Keratinocyte (primary cell): ENCODE results near the gene OPTC. TPM values are rescaled to one million over a fixed set of nuclear protein-coding genes. Genes with fewer than 3 reads are reported as not detected.
"Not testable (repeated sequence)": the region's sequence is repeated elsewhere in the genome, so short reads cannot be mapped to it uniquely, and the experiment has no call there.

Experiments
- DNase-seq: peaks from one replicate; pipeline ENCODE4 v3.0.0-alpha.2; 2011; ENCODE audit warnings: low read depth, missing footprints, low spot score
- FAIRE-seq: peaks from 2 replicates; lab custom pipeline; 2011; peaks lifted over from hg19 to GRCh38; lab: Jason Lieb, UNC
- H2AFZ ChIP-seq: 2 replicates; pipeline ENCODE4 v1.6.0; 2012; ENCODE audit warnings: low read length, control low read depth, inconsistent platforms; ENCODE audit not compliant: control insufficient read depth
- H3K27ac ChIP-seq: 2 replicates; pipeline ENCODE4 v1.5.1; 2011; ENCODE audit warnings: low read length; ENCODE audit not compliant: control insufficient read depth, insufficient read depth
- H3K27me3 ChIP-seq: 3 replicates; pipeline ENCODE4 v1.6.0; 2011; ENCODE audit warnings: low read length; ENCODE audit not compliant: control insufficient read depth, insufficient read depth; ENCODE audit errors: extremely low read depth
- H3K36me3 ChIP-seq, 2 experiments: 2 replicates in 1 of 2; 3 replicates in 1 of 2; pipeline ENCODE4 v1.5.1; 2011; ENCODE audit warnings: low read length in 2 of 2, mild to moderate bottlenecking in 1 of 2; ENCODE audit not compliant: control insufficient read depth in 2 of 2, insufficient read depth in 2 of 2; ENCODE audit errors: extremely low read depth in 1 of 2
- H3K4me1 ChIP-seq: 3 replicates; pipeline ENCODE4 v1.5.1; 2011; ENCODE audit warnings: low read length; ENCODE audit not compliant: control insufficient read depth, insufficient read depth; ENCODE audit errors: extremely low read depth
- H3K4me2 ChIP-seq: 3 replicates; pipeline ENCODE4 v1.6.0; 2011; ENCODE audit warnings: low read depth, low read length; ENCODE audit not compliant: control insufficient read depth, insufficient read depth; ENCODE audit errors: extremely low read depth
- H3K4me3 ChIP-seq, 3 experiments: fragments of 200-600 bp in 1 of 3; sonication (generic) in 1 of 3; 2 replicates in 2 of 3; 3 replicates in 1 of 3; pipeline ENCODE4 v1.5.1; 2011 to 2016; ENCODE audit warnings: low read length in 3 of 3, mild to moderate bottlenecking in 3 of 3, control low read depth in 2 of 3, inconsistent platforms in 1 of 3, low read depth in 1 of 3, mixed read lengths in 1 of 3, mixed run types in 1 of 3, moderate library complexity in 1 of 3; ENCODE audit not compliant: control insufficient read depth in 2 of 3, insufficient read depth in 2 of 3; ENCODE audit errors: extremely low read depth in 1 of 3
- H3K79me2 ChIP-seq: 2 replicates; pipeline ENCODE4 v1.6.0; 2012; ENCODE audit warnings: low read length; ENCODE audit not compliant: control insufficient read depth, insufficient read depth
- H3K9ac ChIP-seq: 3 replicates; pipeline ENCODE4 v1.6.0; 2011; ENCODE audit warnings: low read length; ENCODE audit not compliant: control insufficient read depth, insufficient read depth; ENCODE audit errors: extremely low read depth
- H3K9me1 ChIP-seq: 3 replicates; pipeline ENCODE4 v1.6.0; 2011; ENCODE audit warnings: low read length; ENCODE audit not compliant: control insufficient read depth, insufficient read depth; ENCODE audit errors: extremely low read depth
- H3K9me3 ChIP-seq: 2 replicates; pipeline ENCODE4 v1.5.1; 2012; ENCODE audit warnings: low read depth, low read length; ENCODE audit not compliant: control insufficient read depth
- H4K20me1 ChIP-seq: 3 replicates; pipeline ENCODE4 v1.6.0; 2011; ENCODE audit warnings: low read length; ENCODE audit not compliant: control insufficient read depth, insufficient read depth; ENCODE audit errors: extremely low read depth
- EZH2 ChIP-seq: IDR thresholded peaks from one replicate; pipeline ENCODE4 v1.6.1; 2012; ENCODE audit warnings: inconsistent platforms, mild to moderate bottlenecking, low read length, moderate library complexity
- dilution Hi-C: fragments of 300-500 bp; cut with MboI; formaldehyde crosslinking; loops from one replicate; pipeline ENCODE4 v1.7.0; 2020; ENCODE audit warnings: low sequenced_read_pairs; ENCODE audit not compliant: extremely low pct_ligation_motif_present
- polyA plus RNA-seq, 5 experiments: library from polyadenylated mRNA; depleted of rRNA in 3 of 5; stranded (reverse) in 3 of 5; stranded (forward) in 1 of 5; unstranded in 1 of 5; fragments of >200 nt; gene quantifications; 1 replicate in 1 of 5; 2 replicates in 3 of 5; 3 replicates in 1 of 5; pipeline versions ENCODE4 v1.2.1 to v1.2.3, GENCODE V29; 2011 to 2012; ENCODE audit warnings: missing spikeins in 2 of 5, low read depth in 1 of 5, low replicate concordance in 1 of 5
- TF ChIP-seq, protein P1 (sequence below), 3 experiments: IDR thresholded peaks in 1 of 3; conservative IDR thresholded peaks in 1 of 3; optimal IDR thresholded peaks in 1 of 3; 2 replicates in 2 of 3; 3 replicates in 1 of 3; pipeline versions ENCODE3 to v1.5.1; 2011; ENCODE audit warnings: low read length in 3 of 3, mild to moderate bottlenecking in 3 of 3, moderate library complexity in 2 of 3, control low read depth in 1 of 3, inconsistent platforms in 1 of 3; ENCODE audit not compliant: insufficient read depth in 2 of 3; ENCODE audit errors: extremely low read depth in 1 of 3

OPTC gene
- polyA plus RNA-seq, 1 donor (not counting 4 experiments of a cell fraction or from before 2014, with no cell fraction given): not detected

GRCh38 chr1:203447151-203447550, 46.8 kb upstream of the OPTC start:
- no peak for TF ChIP-seq EZH2
- TF ChIP-seq, protein P1, sequence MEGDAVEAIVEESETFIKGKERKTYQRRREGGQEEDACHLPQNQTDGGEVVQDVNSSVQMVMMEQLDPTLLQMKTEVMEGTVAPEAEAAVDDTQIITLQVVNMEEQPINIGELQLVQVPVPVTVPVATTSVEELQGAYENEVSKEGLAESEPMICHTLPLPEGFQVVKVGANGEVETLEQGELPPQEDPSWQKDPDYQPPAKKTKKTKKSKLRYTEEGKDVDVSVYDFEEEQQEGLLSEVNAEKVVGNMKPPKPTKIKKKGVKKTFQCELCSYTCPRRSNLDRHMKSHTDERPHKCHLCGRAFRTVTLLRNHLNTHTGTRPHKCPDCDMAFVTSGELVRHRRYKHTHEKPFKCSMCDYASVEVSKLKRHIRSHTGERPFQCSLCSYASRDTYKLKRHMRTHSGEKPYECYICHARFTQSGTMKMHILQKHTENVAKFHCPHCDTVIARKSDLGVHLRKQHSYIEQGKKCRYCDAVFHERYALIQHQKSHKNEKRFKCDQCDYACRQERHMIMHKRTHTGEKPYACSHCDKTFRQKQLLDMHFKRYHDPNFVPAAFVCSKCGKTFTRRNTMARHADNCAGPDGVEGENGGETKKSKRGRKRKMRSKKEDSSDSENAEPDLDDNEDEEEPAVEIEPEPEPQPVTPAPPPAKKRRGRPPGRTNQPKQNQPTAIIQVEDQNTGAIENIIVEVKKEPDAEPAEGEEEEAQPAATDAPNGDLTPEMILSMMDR (optimal IDR thresholded peaks at IDR 0.05 in 1 of 3, IDR thresholded peaks at IDR 0.05 in 1 of 3, conservative IDR thresholded peaks at IDR 0.05 in 1 of 3; ENCODE audit: extremely low read depth in 1 of 3, insufficient read depth in 2 of 3, low read length in 3 of 3): no peak
- H3K36me3 ChIP-seq: no peaks in the 10 kb centered on the region
- dilution Hi-C loops: no loop called here

DNA sequence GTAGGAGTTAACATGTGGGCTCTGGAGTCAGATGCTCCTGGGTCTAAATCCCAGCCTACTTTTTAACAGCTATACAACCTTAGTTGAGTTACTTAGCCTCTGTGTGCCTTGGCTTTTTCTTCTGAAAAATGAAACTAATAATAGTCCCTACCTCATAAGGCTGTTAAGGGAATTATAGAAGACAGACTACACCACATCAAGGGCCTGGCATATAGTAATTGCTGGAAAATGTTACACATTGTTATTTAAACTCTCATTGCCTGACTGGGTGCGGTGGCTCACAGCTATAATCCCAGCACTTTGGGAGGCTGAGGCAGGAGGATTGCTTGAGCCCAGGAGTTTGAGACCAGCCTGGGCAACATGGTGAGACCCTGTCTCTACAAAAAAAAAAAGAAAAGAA, 46.4 kb upstream of the OPTC start:
- H3K79me2 ChIP-seq, H3K36me3 ChIP-seq, H3K9me3 ChIP-seq, dilution Hi-C loops, H3K4me2 ChIP-seq, H3K4me3 ChIP-seq, DNase-seq, H4K20me1 ChIP-seq, H3K27ac ChIP-seq, H3K4me1 ChIP-seq, H2AFZ ChIP-seq, H3K9me1 ChIP-seq, H3K9ac ChIP-seq, FAIRE-seq: not testable (repeated sequence)
- H3K27me3 ChIP-seq: peaks cover 18% of the 10 kb centered on the region

More at GRCh38 chr1:203447151-203447550, 46.8 kb upstream of the OPTC start:
- no peak overlapping the region for H3K9ac ChIP-seq
- no peaks in the 10 kb centered on the region for H4K20me1 ChIP-seq
- H3K4me1 ChIP-seq: no peaks in the 10 kb centered on the region
- peaks cover 18% of the 10 kb centered on the region for H3K27me3 ChIP-seq
- DNase-seq: no peak
- H3K27ac ChIP-seq: no peak overlapping the region
- H3K9me3 ChIP-seq: no peaks in the 10 kb centered on the region
- no peaks in the 10 kb centered on the region for H3K9me1 ChIP-seq
- H3K4me2 ChIP-seq: no peak overlapping the region
- H3K79me2 ChIP-seq: no peaks in the 10 kb centered on the region
- FAIRE-seq: no peak
- H2AFZ ChIP-seq: no peak overlapping the region
- no peak overlapping the region for H3K4me3 ChIP-seq

DNA sequence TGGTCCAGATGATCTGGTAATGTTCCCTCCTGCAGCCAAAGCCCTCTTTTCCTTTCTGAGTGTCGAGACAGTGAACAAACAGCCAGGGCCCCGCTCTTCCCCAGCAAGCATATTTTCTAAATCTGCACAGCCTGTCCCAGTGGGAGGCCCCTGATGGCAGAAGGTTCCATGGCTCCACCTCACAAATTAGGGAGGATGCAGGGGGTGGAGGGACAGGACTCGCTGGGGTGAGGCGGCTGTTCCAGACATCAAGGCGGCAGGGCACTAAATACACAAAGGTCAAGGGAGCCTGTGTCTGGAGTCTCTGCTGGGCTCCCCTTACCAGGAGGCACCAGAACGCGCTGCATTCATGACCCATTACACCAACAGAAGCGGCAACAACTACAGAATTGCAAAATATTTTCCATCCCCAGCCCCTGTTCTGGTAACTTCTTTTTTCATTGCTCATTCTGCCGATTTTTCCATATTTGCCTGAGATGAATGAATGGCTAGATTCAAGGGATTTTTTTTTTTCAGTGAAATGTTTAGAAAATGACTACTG, 45.4 kb upstream of the OPTC start:
- dilution Hi-C loops: no loop called here
- no peaks in the 10 kb centered on the region for H3K4me1 ChIP-seq
- no peaks in the 10 kb centered on the region for H3K79me2 ChIP-seq
- H3K9me3 ChIP-seq: no peaks in the 10 kb centered on the region
- H3K27me3 ChIP-seq: peaks cover 24% of the 10 kb centered on the region
- no peaks in the 10 kb centered on the region for H3K9me1 ChIP-seq
- H3K27ac ChIP-seq: no peak overlapping the region
- H3K9ac ChIP-seq: no peak overlapping the region
- H3K4me2 ChIP-seq: no peak overlapping the region
- no peak for FAIRE-seq
- H3K4me3 ChIP-seq: no peak overlapping the region
- no peaks in the 10 kb centered on the region for H4K20me1 ChIP-seq
- no peak overlapping the region for H2AFZ ChIP-seq
- no peak for TF ChIP-seq EZH2
- TF ChIP-seq, protein P1 (optimal IDR thresholded peaks at IDR 0.05 in 1 of 3, IDR thresholded peaks at IDR 0.05 in 1 of 3, conservative IDR thresholded peaks at IDR 0.05 in 1 of 3; ENCODE audit: extremely low read depth in 1 of 3, insufficient read depth in 2 of 3, low read length in 3 of 3): no peak
- no peak for DNase-seq
- H3K36me3 ChIP-seq: no peaks in the 10 kb centered on the region
